OCI-M1 (cell line): Measurements from ENCODE around the gene CCDC138.

Experiments used
- DNase-seq: peaks from one replicate; lab custom pipeline; 2025; lab: John Stamatoyannopoulos, UW

The CCDC138 gene

DNA sequence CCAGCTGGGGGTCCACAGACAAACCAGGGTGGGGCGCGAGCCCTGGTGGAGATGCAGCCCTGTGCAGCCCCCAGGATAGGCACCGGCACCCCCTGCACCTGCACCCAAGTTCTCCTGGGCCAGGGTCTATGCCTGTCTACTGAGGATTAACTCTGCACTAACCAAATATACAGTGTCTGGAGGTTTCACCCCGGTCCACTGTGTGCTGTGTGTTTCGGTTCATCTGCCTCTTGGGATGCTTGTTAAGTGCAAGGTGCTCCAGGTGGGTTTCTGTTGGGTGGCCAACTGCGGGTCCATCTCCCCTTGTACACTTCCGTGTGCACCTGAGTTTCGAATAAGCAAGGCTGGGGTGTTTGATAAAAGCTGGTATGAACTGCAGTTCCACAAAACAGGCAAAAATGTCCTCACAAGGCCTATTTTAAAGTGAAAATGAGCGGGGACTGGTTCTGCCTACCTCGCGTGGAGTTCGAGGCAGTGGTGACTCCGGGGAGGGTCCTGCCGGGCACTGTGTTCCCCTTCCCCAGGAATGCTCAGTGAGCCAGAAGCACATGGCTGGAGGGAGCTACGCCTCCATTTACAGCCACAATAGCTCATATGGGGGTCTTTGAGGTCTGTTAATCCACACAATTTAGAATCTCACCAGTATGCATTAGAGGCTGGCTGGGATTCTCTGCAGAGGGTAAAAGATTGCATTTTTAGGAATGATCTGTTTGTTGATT is 131.7 kb downstream of the CCDC138 start:
- no peak for DNase-seq

GRCh38 chr2:108918941-108919341 is 132.4 kb downstream of the CCDC138 start:
- DNase-seq = no peak

DNA sequence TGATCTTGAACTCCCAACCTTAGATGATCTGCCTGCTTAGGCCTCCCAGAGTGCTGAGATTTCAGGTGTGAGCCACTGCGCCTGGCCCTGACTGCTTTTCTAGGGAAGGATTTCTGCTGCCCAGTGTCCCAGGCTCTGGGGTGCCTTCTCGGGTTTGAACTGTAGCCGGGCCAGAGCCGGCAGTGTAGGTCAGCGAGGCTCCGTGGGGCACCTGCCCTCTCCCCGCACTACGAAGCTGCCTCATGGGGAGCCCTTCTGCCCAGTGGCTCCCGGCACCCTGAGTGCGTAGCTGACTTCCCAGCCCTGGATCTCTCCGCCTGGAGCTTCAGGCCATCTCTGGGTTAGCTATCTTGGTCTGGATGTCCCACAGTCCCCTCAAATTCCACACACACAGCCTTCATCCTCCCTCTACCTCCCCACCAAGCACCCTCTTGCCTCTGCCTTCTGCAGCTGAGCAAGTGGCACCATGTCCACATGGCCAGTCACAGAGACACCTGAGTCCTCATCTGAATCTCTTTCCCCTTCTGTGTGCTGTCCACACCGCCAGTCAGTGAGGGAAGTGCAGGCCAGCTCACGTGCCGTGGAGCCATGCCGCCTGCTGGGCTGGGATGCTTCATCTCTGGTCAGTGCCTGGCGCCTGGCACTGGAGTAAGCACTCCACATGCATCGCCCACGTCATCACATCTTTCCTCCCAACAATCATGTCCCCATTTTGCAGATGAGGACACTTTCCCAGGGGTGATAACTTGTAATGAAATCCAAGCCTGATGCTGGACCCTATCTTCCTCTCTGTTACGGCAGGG is 133.2 kb downstream of the CCDC138 start:
- no peak for DNase-seq

GRCh38 chr2:108920686-108921085 is 134.1 kb downstream of the CCDC138 start:
- DNase-seq = no peak

DNA sequence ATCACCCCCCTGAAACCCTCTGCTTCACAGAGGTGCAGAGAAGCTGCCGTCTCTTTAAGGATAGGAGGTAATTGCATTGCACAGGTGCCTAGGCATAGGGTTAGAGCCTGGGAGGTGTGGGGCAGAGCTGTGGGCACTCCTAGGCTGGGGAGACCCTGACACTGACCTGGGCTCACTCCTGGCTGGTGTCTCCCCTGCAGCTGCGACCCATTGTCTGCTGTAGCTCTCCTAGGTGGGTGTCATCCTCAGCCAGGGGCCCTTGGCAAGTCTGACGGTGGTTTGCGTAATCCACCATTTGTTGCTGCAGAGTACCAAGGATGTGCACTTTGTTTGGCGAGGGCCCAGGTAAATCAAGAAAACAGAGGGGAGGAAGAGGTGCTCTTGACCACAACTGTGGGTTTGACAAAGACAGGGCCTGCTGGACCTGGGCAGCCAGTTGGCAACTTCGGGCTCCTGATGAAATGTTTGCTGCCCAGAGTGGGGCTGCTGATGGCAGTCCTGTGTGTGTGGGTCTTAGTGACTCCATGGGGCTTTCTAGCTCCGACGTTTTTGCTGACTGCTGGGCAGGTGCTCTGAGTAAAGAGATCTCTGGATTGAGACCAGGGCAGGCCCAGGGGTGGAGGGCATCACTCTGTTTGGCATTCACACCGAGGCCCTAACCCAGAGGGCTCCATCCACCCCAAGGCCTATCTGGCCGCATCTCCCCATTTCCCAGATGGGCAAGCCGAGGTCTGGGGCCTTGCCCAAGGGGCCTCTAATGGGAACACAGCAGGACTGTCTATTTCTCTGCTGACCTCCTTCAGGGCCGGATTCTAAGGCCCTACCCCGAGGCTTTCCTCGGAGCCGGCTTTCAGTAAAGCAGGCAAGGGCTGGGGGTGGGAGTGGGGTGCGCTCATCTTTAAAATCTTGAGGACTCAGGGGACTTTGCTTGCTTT is 134.8 kb downstream of the CCDC138 start:
- DNase-seq = no peak

GRCh38 chr2:108922141-108922915 is 135.8 kb downstream of the CCDC138 start:
- DNase-seq = no peak

DNA sequence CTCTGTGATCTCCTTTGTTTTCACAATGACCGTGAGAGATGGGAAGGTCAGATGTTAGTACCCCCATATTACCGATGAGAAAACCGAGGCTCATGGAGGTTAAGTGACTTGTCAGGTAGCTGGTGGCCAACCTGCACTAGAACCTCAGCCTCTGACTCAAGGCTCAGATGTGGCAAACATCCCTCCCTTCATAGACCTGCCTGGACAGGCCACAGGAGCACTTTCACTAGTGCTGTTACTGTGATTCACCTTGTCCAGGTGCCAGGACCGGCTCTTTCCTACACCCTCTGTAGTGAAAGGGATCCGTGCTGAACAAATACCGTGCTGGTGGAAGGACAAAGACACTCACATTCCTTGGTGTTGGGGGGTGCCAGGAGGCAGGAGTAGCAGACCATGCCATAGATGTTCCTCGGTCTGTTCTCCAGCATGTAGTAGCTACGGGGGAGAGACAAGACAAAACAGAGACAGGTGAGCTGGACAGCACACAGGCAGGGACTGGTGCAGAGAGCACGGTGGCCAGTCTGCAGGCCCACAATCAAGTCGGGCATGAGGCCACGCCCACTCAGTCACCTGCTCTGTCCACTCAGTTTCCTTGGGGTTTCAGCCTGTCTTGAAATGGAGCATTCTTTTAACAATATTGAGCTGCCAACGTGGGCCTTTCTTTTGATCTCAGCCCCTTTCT is 136.6 kb downstream of the CCDC138 start:
- no peak for DNase-seq

GRCh38 chr2:108923736-108924579 is 137.4 kb downstream of the CCDC138 start:
- no peak for DNase-seq

GRCh38 chr2:108924580-108925251 is 138.1 kb downstream of the CCDC138 start:
- no peak for DNase-seq

- DNase-seq = no peak
Measured at GRCh38 chr2:108925286-108925685, 138.7 kb downstream of the CCDC138 start.

- no peak for DNase-seq
Measured at GRCh38 chr2:108925735-108926134, 139.2 kb downstream of the CCDC138 start.
